ENCODE measurements around the gene PALLD.

PALLD gene

DNA sequence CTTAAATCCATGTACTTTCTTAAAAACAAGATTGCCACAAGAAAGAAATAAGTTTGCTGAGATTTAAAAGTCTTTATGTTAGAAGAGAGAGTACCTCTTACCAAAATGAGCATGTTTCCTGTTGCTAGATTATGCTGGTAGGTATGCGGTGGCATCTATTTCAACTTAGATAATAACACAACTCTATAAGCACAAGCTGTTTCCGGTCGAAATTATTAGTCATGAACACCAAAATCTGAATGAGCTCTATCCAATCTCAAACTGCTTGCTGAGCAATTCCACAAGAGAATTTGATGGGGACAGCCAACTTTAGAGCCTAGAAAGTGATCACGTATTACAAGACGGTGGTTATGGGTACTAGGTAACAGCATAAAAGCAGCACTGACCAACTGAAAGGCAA is 463.9 kb downstream of the PALLD start:
- no peak for DNase-seq (ENCODE audit: low spot score)
- TF ChIP-seq CTCF (IDR thresholded peaks at IDR 0.05; ENCODE audit: borderline replicate concordance, control extremely low read depth, extremely low read depth, insufficient read depth, missing control alignments), result no peak
- in situ Hi-C loops (cut with MboI; ENCODE audit: low sequenced_read_pairs, unreplicated experiment), result no loop called here

DNA sequence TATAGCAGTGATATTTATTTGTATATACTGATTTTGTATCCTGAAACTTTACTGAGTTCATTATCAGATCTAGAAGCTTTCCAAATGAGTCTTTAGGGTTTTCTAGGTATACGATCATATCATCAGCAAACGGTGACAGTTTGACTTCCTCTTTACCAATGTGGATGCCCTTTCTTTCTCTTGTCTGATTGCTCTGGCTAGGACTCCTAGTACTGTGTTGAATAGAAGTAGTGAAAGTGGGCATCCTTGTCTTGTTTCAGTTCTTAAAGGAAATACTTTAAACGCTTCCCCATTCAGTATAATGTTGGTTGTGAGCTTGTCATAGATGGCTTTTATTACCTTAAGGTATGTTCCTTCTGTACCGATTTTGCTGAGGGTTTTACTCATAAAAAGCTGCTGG is 475.7 kb downstream of the PALLD start:
- no peak for DNase-seq (ENCODE audit: low spot score)
- no peak for TF ChIP-seq CTCF (IDR thresholded peaks at IDR 0.05; ENCODE audit: borderline replicate concordance, control extremely low read depth, extremely low read depth, insufficient read depth, missing control alignments)
- in situ Hi-C loops (cut with MboI; ENCODE audit: low sequenced_read_pairs, unreplicated experiment), result no loop called here

Measured in GM13976 (cell line).